H9 (cell line): Measurements from ENCODE around the gene SPOUT1. TPM values are rescaled to one million over a fixed set of nuclear protein-coding genes. Genes with fewer than 3 reads are reported as not detected.

Experiments used
- DNase-seq: peaks from one replicate; pipeline ENCODE4 v3.0.0-alpha.2; 2017
- H2AFZ ChIP-seq: one replicate; pipeline ENCODE4 v1.6.1; 2013; ENCODE audit warnings: mild to moderate bottlenecking, low read length, control low read depth, moderate library complexity
- H2AK5ac ChIP-seq: 2 replicates; pipeline ENCODE4 v1.6.1; 2013; ENCODE audit warnings: low read length, control low read depth, mixed read lengths; ENCODE audit not compliant: insufficient read length
- H2BK120ac ChIP-seq: one replicate; pipeline ENCODE4 v1.6.1; 2013; ENCODE audit warnings: low read depth, mild to moderate bottlenecking, low read length, control low read depth, inconsistent platforms; ENCODE audit not compliant: poor library complexity, severe bottlenecking
- H2BK12ac ChIP-seq: 2 replicates; pipeline ENCODE4 v1.6.1; 2013; ENCODE audit warnings: low read length, control low read depth, mixed read lengths, low read depth; ENCODE audit not compliant: insufficient read length
- H2BK15ac ChIP-seq: 2 replicates; pipeline ENCODE4 v1.6.1; 2013; ENCODE audit warnings: low read depth, low read length, control low read depth
- H2BK20ac ChIP-seq: one replicate; pipeline ENCODE4 v1.6.1; 2013; ENCODE audit warnings: low read depth, mild to moderate bottlenecking, low read length, control low read depth, inconsistent platforms; ENCODE audit not compliant: poor library complexity, severe bottlenecking
- H2BK5ac ChIP-seq: 2 replicates; pipeline ENCODE4 v1.6.1; 2013; ENCODE audit warnings: low read length, control low read depth, mixed read lengths; ENCODE audit not compliant: insufficient read length
- H3K14ac ChIP-seq: 2 replicates; pipeline ENCODE4 v1.6.1; 2013; ENCODE audit warnings: low read length, control low read depth; ENCODE audit not compliant: insufficient read depth
- H3K18ac ChIP-seq: 2 replicates; pipeline ENCODE4 v1.6.1; 2013; ENCODE audit warnings: low read depth, mild to moderate bottlenecking, mixed read lengths, low read length, control low read depth; ENCODE audit not compliant: insufficient read length
- H3K23ac ChIP-seq: 2 replicates; pipeline ENCODE4 v1.6.1; 2013; ENCODE audit warnings: low read length, control low read depth, mixed read lengths, low read depth; ENCODE audit not compliant: insufficient read length
- H3K23me2 ChIP-seq: 2 replicates; pipeline ENCODE4 v1.6.1; 2013; ENCODE audit warnings: low read depth, mild to moderate bottlenecking, mixed read lengths, low read length, control low read depth; ENCODE audit not compliant: insufficient read length, poor library complexity, severe bottlenecking
- H3K27ac ChIP-seq: 2 replicates; pipeline ENCODE4 v1.5.1; 2013; ENCODE audit warnings: low read length, control low read depth, mixed read lengths, low read depth; ENCODE audit not compliant: insufficient read length
- H3K27me3 ChIP-seq: 2 replicates; pipeline ENCODE4 v1.6.1; 2013; ENCODE audit warnings: low read length, control low read depth, inconsistent platforms; ENCODE audit not compliant: insufficient read depth
- H3K4ac ChIP-seq: 2 replicates; pipeline ENCODE4 v1.6.1; 2013; ENCODE audit warnings: low read depth, mild to moderate bottlenecking, control low read depth, inconsistent platforms, low read length, moderate library complexity
- H3K4me1 ChIP-seq: 2 replicates; pipeline ENCODE4 v1.6.1; 2013; ENCODE audit warnings: low read length, control low read depth, inconsistent platforms; ENCODE audit not compliant: insufficient read depth
- H3K4me2 ChIP-seq: 2 replicates; pipeline ENCODE4 v1.6.1; 2013; ENCODE audit warnings: low read length, control low read depth, mixed read lengths; ENCODE audit not compliant: insufficient read length, insufficient read depth
- H3K56ac ChIP-seq: 2 replicates; pipeline ENCODE4 v1.6.1; 2013; ENCODE audit warnings: low read depth, mild to moderate bottlenecking, mixed read lengths, low read length, control low read depth; ENCODE audit not compliant: insufficient read length
- H3K79me1 ChIP-seq: 2 replicates; pipeline ENCODE4 v1.6.1; 2013; ENCODE audit warnings: low read depth, mild to moderate bottlenecking, moderate library complexity, low read length, control low read depth, inconsistent platforms; ENCODE audit not compliant: insufficient read depth, poor library complexity, severe bottlenecking
- H3K79me2 ChIP-seq: 2 replicates; pipeline ENCODE4 v1.6.1; 2013; ENCODE audit warnings: low read length, control low read depth, inconsistent platforms; ENCODE audit not compliant: insufficient read depth
- H3K9ac ChIP-seq: 2 replicates; pipeline ENCODE4 v1.6.1; 2013; ENCODE audit warnings: low read length, control low read depth, mixed read lengths; ENCODE audit not compliant: insufficient read length; ENCODE audit errors: extremely low read depth
- H3K9me3 ChIP-seq: one replicate; pipeline ENCODE4 v1.6.1; 2013; ENCODE audit warnings: low read depth, low read length, inconsistent platforms; ENCODE audit not compliant: control insufficient read depth
- H3T11ph ChIP-seq: one replicate; pipeline ENCODE4 v1.6.1; 2013; ENCODE audit warnings: mild to moderate bottlenecking, low read length, control low read depth, inconsistent platforms
- H4K20me1 ChIP-seq: one replicate; pipeline ENCODE4 v1.6.1; 2013; ENCODE audit not compliant: control insufficient read depth, insufficient read length, insufficient read depth
- H4K5ac ChIP-seq: 2 replicates; pipeline ENCODE4 v1.6.1; 2013; ENCODE audit warnings: low read depth, mild to moderate bottlenecking, mixed read lengths, low read length, control low read depth; ENCODE audit not compliant: insufficient read length
- H4K8ac ChIP-seq: replicated peaks from 2 replicates; pipeline ENCODE4 v1.6.1; 2013; ENCODE audit warnings: low read length, control low read depth, mixed read lengths, low read depth; ENCODE audit not compliant: insufficient read length
- H4K91ac ChIP-seq: 2 replicates; pipeline ENCODE4 v1.6.1; 2013; ENCODE audit warnings: low read depth, mild to moderate bottlenecking, moderate library complexity, mixed read lengths, low read length, control low read depth; ENCODE audit not compliant: insufficient read length
- H3K27ac Mint-ChIP-seq, 3 experiments: 2 replicates in 2 of 3; 3 replicates in 1 of 3; pipeline ENCODE4 v1.8.0; 2020 to 2021; ENCODE audit warnings: mixed read lengths in 3 of 3, mild to moderate bottlenecking in 1 of 3, moderate library complexity in 1 of 3
- H3K27me3 Mint-ChIP-seq: 2 replicates; pipeline ENCODE4 v1.8.0; 2021; ENCODE audit warnings: low read depth, mild to moderate bottlenecking, moderate library complexity, mixed read lengths
- H3K36me3 Mint-ChIP-seq, 3 experiments: 2 replicates in 2 of 3; 3 replicates in 1 of 3; pipeline ENCODE4 v1.8.0; 2020 to 2021; ENCODE audit warnings: low read depth in 3 of 3, mixed read lengths in 3 of 3; ENCODE audit not compliant: insufficient read depth in 1 of 3
- H3K4me1 Mint-ChIP-seq, 2 experiments: 2 replicates each; pipeline ENCODE4 v1.8.0; 2020; ENCODE audit warnings: mixed read lengths in 2 of 2
- H3K4me3 Mint-ChIP-seq, 2 experiments: 2 replicates in 1 of 2; 3 replicates in 1 of 2; pipeline ENCODE4 v1.8.0; 2020 to 2021; ENCODE audit warnings: mild to moderate bottlenecking in 2 of 2, mixed read lengths in 2 of 2, moderate library complexity in 1 of 2
- H3K9me3 Mint-ChIP-seq, 2 experiments: 2 replicates in 1 of 2; 3 replicates in 1 of 2; pipeline ENCODE4 v1.8.0; 2020; ENCODE audit warnings: mild to moderate bottlenecking in 2 of 2, mixed read lengths in 2 of 2, moderate library complexity in 1 of 2
- CTCF ChIP-seq: fragments of 200-600 bp; sonication (generic); conservative IDR thresholded peaks from 3 replicates; pipeline ENCODE4 v1.8.0; 2021; ENCODE audit warnings: antibody characterized with exemption, mild to moderate bottlenecking
- WGBS: extraction: QIAGEN DNeasy Blood & Tissue Kit; methylation state at CpG from one replicate; pipeline ENCODE4 v1.1.7; 2013; ENCODE audit warnings: missing lambda C conversion rate, low lambda C conversion rate, mixed read lengths; ENCODE audit not compliant: insufficient read length; ENCODE audit errors: extremely low coverage; 5-methylcytosine and 5-hydroxymethylcytosine counted together
- total RNA-seq: library from RNA; stranded (reverse); gene quantifications from 2 replicates; pipeline ENCODE4 v1.2.1, GENCODE V29; 2021

SPOUT1 gene
- total RNA-seq, 1 experiment from 2014 or later, result 86.3 TPM

GRCh38 chr9:128809036-128809599 is 20.5 kb downstream of the SPOUT1 start:
- Histone ChIP-seq H4K91ac (no peak overlapping the region), H3K23ac (no peak overlapping the region), H2BK12ac (no peak overlapping the region), H3K4me1 (no peaks in the 10 kb centered on the region), H3K56ac (no peak overlapping the region), H2BK15ac (no peak overlapping the region), H3K9me3 (no peaks in the 10 kb centered on the region), H3K14ac (no peak overlapping the region; the same call in 1 of the 2 replicates), H2BK120ac (no peak overlapping the region), H3K79me2 (no peaks in the 10 kb centered on the region), H4K8ac (no peak overlapping the region), H3K23me2 (no peaks in the 10 kb centered on the region), H3K79me1 (no peaks in the 10 kb centered on the region), H2BK20ac (no peak overlapping the region), H3K4me2 (no peak overlapping the region), H4K5ac (no peak overlapping the region), H2BK5ac (no peak overlapping the region), H2AFZ (no peak overlapping the region), H3K4ac (no peak overlapping the region), H2AK5ac (no peak overlapping the region), H3K18ac (no peak overlapping the region), H3K9ac (no peak overlapping the region), H3K27ac (no peak overlapping the region), H3K27me3 (no peaks in the 10 kb centered on the region), H3T11ph (no peak overlapping the region), H4K20me1 (no peaks in the 10 kb centered on the region)
- no peak for DNase-seq
- TF ChIP-seq CTCF, result no peak
- Mint-ChIP-seq H3K9me3 (no peaks in the 10 kb centered on the region), H3K27ac (no peak overlapping the region), H3K36me3 (peaks cover 2 to 24% (median 21%) of the 10 kb centered on the region in 3 experiments; a peak in 5 of 7 replicates), H3K4me1 (no peaks in the 10 kb centered on the region), H3K4me3 (no peak overlapping the region), H3K27me3 (no peaks in the 10 kb centered on the region)
- no CpG with 5 or more reads among the region's 12 CpGs for WGBS
